Kidney capillary endothelial cell (primary cell): ENCODE data around the gene CDYL.
"Not testable (repeated sequence)": the region's sequence is repeated elsewhere in the genome, so short reads cannot be mapped to it uniquely, and the experiment has no call there.

ENCODE experiments used
- DNase-seq: peaks from one replicate; pipeline ENCODE4 v3.0.0-alpha.2; 2018; ENCODE audit warnings: low spot score

Gene CDYL

DNA sequence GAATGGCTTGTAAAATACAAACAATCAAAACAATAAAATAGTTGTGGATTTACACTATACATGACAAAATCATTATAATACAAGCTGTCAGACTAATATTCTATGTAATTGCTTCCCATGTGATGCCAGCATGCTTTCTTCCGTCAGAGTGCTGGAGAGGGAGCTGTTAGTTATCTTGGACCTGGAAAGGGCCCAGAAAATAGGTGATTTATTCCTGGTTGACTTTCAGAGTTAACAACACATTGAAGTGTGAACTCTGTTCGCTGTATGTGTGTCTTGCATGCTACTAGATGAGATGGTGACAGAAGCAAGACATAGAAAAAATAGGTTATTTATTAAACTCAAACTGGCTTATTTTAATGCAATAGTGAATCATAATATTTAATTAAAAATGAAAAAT lies 70.2 kb downstream of the CDYL start:
- DNase-seq = no peak

DNA sequence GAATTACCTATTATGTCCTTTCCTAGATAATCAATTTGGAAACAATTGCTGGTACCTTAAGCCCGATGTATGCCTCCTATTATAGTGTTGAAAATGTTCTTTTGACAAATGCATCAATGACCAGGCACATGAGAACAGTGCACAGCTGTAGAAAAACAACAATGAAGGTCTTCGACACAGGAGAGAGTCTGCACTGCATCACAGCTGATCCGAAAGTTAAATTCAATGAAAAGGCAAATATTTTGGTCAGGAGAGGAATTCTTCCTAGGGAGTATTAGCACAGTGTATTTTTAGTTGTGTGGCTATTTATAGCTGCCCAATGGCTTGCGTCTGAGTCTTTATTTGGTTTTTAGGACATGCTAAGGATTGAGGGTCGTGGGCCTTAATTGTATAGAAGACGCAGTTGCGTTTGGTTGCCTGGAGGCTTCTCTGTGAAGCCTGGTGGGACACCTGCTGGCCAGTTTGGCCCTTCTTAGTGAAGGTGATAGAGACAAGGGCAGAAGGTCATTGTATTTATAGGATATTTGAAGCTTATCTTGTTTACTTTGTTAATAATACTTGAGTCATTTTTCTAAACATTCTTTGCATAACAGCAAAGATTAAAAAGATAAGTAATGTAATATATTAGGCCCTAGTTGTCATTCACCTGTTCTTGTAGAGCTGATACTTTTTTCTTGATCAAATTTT lies 72.3 kb downstream of the CDYL start:
- DNase-seq = no peak

- DNase-seq = no peak
Measured at GRCh38 chr6:4849226-4850022, 73.2 kb downstream of the CDYL start.

GRCh38 chr6:4851035-4851434 lies 74.8 kb downstream of the CDYL start:
- no peak for DNase-seq

- DNase-seq = not testable (repeated sequence)
Measured at GRCh38 chr6:4852186-4852585, 76.0 kb downstream of the CDYL start.

DNA sequence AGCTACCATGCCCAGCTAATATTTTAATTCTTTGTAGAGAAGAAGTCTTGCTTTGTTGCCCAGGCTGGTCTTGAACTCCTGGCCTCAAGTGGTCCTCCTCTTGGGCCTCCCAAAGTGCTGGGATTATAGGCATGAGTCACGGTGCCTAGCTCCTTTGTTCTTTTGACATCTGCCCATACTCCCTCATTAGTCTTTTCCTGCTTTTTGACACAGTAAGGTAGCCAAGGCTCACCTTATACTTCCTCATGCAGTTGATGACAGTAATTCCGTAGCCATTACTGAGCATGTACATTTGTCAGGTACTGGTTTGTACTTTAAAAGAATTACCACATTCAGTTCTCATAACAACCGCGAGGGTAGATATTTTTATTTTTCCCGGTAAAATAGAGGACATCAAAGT lies 76.7 kb downstream of the CDYL start:
- DNase-seq = no peak

DNA sequence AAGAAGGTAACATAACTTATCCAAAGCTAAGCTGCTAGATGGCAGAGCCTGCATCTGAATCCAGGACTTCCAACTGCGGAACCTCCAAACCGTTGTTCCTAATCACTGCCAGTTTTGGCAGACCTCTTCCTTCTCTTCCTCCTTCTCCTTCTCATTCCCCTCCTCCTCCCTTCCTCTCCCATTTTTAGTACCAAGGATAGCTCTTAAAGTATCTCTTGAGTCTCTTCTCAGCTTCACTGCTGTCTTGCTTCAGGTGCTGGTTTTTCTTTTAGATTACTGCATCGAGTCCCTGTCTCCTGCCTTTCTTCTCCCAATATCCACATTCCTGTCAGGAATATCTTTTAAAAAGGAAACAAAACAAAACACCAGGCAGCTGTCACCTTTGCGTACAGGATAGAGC lies 77.1 kb downstream of the CDYL start:
- DNase-seq = no peak

DNA sequence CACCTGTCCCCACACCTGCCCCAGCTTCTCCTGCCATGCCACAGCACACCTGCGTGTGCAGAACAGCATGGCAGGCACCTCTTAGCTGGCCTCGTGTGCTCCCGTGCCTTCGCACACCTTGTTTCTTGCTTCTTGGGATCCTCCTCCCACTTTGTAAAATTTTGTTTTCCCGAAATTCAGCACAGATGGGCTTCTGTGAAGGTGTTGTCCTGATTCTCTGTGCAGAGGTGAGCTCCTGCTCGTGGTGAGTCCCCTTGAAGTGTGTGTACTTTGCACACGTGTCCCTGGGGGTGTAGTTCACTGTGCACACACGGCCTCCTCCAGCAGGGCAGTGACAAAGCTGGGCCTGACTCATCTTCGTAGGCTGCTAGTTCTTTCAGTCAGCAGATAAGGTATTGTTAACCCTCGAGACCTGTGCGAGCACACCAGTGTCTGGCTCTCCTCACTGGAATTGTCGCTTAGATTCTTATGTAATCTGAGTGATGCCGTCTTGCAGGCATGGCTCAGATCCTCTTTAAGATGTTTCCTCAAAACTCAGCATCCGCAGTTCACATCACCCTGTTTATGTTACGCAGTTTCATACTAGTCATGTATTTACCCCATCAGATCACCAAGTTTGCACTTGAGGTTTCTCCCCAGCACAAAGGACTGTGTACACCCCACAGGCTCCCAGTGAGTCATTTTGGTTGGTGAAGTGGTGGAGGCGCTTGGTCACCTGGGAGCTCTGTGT lies 77.7 kb downstream of the CDYL start:
- DNase-seq = no peak

DNA sequence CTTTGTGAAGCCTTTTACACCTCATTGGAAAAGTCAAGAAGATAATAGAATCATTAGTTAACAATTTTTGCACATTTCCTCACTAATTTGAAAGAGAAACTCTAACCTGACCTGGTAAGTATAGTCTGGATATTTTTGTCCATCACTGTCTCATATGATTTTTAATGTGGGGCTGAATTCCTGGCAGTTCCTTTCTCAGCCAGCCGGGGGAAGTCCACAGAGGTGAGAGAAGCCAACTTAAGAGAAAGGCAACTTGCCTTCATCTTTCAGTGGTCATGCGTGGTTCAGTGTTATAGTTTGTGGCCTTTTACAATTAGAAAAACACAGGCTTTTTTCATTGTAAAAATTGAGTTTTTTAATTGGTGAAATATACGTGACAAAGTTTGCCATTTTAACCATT lies 80.6 kb downstream of the CDYL start:
- no peak for DNase-seq

- DNase-seq = no peak
Measured at GRCh38 chr6:4858194-4859015, 82.2 kb downstream of the CDYL start.

GRCh38 chr6:4860387-4860786 lies 84.2 kb downstream of the CDYL start:
- DNase-seq = no peak

- DNase-seq = no peak
Measured at GRCh38 chr6:4861564-4861963, 85.4 kb downstream of the CDYL start.

GRCh38 chr6:4864519-4864918 lies 88.3 kb downstream of the CDYL start:
- DNase-seq = no peak

DNA sequence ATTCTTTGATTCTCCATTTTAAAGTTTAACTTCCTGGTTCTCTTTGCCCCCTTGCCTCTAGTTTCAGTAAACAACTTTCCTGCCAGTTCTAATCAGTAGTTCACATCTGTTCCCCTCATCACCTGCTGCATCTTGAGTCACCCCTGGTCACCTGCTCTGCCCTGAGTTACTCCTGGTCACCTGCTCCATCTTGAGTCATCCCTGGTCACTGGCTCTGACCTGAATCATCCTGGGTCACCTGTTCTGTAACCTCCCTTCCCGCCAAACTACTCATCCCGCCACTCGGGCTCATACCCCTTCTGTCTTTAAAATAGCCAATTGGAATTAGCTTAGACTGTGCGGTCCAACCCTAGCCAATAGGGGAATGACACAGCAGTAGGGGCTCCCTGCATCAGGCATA lies 88.8 kb downstream of the CDYL start:
- not testable (repeated sequence) for DNase-seq

DNA sequence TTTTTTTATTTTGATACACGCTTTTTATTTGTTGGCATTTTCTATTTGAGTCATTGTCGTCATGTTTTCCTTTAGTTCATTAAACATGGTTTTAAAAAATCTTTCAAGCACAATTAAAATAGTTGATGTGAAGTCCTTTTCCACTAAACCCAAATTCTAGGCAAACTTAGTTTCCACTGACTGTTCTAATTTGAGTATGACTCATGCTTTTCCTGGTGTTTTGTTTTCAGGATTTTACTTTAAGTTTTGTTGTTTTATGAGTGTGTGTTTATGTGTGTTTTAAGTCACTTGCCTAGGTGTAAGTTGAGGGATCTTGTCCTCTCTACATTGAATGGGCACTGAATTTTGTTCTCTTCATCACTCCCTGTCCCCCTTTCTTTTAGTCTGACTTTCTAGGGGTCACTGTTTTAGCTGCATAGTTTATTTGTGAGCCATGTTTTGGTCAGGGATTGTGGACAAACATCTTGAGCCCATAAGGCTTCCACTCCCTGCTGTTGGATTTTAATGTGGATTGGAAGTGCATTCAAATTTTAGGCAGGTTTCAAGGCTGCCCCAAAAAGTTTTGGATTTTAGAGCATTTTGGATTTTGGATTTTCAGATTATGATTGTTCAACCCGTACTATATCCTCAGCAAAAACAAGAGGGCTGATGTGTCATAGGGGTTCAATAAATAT lies 94.8 kb downstream of the CDYL start:
- DNase-seq = peak; percentile 7

DNA sequence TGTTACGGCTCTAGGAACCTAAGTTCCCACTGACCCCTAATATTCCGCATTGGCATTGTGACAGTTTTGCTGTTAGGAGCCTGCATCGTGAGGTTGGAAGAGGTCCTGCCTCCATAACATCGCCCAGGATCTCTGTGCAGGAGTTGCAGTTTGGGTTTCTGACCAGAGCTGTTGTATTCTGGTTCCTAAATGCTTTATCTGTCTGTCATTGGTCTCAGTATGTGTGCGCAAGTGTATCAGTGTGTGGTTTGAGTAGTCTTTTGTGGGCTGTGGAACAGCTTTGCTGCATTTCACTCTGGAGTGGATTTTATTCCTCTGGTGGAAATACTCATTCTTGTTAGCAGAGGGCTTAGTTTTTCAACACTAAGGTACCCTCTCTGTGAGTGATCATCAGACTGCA lies 95.6 kb downstream of the CDYL start:
- DNase-seq = no peak

DNA sequence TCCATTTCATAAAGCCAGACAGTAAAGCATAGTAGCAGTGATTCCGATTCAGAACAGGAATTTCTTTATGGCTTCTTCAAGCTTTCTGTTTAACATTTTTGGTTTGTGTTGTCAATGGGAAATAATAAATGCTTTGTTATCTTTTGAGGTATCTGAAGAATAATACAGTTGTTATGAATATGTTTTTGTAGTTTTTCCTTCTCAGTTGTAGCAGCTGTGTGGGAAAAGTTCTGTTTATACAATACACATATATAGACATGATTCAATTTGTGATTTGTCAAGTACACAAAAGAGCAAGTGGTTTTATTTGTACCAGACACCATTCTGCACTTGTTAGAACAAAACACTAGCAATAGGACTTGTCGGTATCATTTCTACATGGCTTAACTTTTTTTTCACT lies 96.6 kb downstream of the CDYL start:
- DNase-seq = no peak

DNA sequence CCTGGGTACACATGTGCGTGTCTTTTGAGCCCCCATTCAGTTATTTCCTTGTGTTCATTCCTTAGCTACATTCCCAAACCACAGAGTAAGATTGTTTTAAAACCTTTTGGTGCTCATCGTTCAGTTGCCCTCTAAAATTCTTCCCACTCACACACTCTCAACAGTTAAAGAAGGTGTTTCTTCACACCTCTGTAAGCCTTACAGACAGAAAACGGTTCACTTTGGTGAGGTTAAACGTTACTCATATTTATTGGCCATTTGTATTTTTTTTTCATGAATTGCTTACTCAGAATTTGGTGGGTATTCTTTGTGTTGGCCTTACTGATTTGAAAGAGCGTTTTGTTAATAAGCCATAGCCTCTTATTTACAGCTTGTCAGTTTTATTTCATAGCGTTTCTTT lies 97.7 kb downstream of the CDYL start:
- no peak for DNase-seq

GRCh38 chr6:4879741-4880275 lies 103.6 kb downstream of the CDYL start:
- DNase-seq = no peak

- no peak for DNase-seq
Measured at GRCh38 chr6:4880363-4880762, 104.2 kb downstream of the CDYL start.

GRCh38 chr6:4883298-4883697 lies 107.1 kb downstream of the CDYL start:
- no peak for DNase-seq
